C4-2B (cell line): ENCODE results near the gene CHTF18.

Experiments
- H3K27ac ChIP-seq: fragments of 450-650 bp; 2 replicates; pipeline ENCODE4 v1.5.1; 2017
- ZFX ChIP-seq: fragments of 450-650 bp; IDR thresholded peaks from 2 replicates; pipeline ENCODE4 v1.6.1; 2017
- TF ChIP-seq, protein P1 (sequence below): fragments of 450-650 bp; conservative IDR thresholded peaks from 2 replicates; pipeline ENCODE4 v1.5.1; 2017; ENCODE audit warnings: mild to moderate bottlenecking

Gene CHTF18

DNA sequence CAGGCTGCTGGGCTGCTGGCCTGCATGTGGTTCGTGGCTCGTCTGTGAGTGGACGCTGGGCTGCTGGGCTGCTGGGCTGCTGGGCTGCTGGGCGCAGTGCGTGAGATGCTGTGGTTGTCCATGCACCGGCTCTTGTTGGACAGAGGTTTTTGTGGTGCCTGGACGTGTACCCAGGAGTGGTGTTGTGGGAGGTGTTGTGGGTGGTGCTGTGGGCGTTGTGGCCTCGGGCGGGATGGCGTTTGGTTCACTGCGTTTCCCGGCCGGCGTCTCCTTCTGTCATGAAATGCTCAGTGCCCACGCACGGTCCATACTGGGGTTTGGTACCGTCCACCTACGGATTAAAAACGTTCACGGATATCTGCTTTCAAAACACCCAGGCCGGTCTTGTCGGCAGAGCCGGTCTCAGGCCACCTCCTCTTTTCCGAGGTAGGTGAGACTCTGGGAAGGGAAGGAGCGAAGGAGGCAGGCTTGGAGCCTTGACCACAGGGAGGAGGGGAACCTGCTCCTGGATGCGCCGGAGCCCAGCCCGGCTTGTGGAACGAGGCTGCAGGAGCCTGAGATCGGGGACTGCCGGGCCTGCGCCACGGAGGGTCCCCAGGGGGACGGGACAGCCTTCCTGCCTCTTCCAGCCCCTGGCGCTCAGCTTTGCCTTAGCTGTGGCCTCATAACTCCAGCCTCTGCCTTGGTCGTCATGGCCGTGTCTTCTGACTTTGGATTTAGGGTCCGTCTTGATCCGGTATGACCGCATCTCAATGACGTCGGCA, 41.9 kb downstream of the CHTF18 start:
- no peak overlapping the region for H3K27ac ChIP-seq
- TF ChIP-seq, protein P1, sequence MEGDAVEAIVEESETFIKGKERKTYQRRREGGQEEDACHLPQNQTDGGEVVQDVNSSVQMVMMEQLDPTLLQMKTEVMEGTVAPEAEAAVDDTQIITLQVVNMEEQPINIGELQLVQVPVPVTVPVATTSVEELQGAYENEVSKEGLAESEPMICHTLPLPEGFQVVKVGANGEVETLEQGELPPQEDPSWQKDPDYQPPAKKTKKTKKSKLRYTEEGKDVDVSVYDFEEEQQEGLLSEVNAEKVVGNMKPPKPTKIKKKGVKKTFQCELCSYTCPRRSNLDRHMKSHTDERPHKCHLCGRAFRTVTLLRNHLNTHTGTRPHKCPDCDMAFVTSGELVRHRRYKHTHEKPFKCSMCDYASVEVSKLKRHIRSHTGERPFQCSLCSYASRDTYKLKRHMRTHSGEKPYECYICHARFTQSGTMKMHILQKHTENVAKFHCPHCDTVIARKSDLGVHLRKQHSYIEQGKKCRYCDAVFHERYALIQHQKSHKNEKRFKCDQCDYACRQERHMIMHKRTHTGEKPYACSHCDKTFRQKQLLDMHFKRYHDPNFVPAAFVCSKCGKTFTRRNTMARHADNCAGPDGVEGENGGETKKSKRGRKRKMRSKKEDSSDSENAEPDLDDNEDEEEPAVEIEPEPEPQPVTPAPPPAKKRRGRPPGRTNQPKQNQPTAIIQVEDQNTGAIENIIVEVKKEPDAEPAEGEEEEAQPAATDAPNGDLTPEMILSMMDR, result no peak
- TF ChIP-seq ZFX, result no peak

DNA sequence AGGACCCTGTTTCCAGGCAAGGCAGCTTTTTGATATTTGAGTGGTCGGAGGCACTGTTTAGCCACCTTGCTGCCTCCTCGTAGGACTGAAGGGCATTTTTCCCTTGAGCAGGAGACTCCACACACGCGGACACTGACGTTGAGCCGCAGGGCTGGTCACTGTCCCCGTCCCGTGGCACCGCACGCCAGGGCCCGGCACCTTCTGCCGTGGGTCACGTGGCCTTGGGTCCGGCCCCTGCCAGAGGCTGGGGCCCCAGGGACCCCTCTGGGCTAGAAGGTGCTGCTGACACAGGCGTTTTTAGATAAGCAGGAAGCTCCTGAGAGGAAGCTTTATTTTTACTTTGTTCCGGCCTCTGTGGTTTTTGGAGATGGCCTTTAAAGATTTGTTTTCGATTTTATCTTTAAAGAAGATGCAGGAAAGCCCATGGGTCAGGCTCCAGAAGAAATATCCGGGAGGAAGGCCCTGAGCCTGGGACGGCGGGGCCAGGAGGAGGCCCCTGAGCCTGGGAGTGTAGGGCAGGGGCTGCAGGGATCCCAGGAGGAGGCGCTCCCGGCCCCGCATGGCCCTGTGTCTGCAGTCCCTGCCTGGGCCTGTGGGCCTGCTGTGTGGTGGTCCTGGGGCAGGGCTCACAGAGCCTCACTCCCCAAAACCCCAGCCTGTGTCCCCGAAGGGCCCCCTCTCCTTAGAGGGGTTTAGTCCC, 42.6 kb downstream of the CHTF18 start:
- no peak overlapping the region for H3K27ac ChIP-seq
- no peak for TF ChIP-seq ZFX
- TF ChIP-seq, protein P1, result no peak

DNA sequence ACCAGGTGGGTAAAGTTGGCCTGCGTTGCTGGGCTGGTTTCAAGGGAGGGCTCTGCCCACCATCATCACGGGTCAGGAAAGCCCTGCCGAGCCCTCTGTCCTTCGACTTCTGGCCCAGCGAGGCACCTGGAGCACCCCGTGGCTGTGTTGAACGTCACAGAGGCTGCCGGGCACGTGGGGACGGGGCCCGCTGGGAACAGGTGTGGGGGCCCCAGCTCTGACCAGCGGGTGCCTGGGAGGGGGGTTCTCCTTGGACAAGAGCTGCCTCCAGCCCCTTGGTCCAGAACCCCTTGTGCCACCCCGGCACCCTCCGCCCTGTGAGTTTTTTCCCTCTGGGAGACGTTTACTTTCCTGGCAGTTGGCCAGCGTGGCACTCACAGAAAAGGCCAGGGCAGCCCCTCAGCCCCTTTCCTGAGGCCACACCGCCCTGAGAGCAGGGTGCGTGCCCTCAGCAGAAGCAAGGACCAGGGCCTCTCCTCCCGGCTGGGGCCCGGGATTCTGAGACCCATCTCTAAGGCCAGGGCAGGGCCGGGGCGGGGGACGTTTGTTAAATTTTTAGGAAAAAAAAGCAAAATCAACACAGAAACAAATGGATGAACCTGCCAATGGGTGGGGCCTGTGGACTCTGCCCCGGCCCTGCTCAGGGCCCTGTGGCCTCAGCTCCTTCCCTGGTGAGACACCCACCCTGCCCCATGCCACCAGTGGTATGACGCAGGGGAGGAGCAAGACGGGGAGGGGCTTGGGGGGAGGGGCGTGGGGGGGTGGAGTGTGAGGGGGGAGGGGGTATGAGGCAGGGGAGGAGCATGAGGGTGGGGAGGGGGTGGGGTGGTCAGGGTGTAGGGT, 43.4 kb downstream of the CHTF18 start:
- TF ChIP-seq, protein P1, result no peak
- no peak for TF ChIP-seq ZFX
- no peak overlapping the region for H3K27ac ChIP-seq

DNA sequence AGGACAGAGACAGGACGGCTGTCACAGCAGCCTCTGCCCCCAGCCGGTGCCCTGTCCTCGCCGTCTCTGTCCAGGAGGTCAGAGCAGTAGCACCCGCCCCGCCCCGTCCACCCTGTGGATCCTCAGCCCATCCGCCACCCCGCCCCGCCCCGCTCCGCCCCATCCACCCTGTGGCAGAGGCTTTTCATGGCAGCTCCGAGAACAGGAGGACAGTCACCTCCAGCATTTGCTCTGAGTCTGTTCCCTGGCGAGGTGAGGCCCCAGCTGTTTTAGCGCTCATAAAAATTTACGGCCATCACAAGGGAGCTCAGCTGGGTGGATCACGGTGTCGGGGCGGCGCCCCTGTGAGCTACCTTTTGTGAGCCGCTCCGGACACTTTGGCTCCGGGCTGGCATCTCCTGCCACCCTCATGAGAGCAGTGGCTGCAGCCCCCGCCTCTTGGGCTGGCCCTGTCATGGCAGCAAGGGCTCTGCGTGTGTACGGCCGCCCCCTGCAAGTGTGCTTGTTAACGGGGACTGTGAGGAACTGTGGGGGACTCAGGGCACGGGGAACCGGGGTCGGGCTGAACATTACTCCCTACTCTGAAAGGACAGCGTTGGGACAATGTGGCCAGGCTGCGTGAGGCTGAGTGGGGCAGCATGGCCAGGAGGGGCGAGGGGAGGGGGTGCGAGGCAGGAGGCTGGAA, 44.4 kb downstream of the CHTF18 start:
- TF ChIP-seq, protein P1, result no peak
- TF ChIP-seq ZFX, result no peak
- no peak overlapping the region for H3K27ac ChIP-seq

DNA sequence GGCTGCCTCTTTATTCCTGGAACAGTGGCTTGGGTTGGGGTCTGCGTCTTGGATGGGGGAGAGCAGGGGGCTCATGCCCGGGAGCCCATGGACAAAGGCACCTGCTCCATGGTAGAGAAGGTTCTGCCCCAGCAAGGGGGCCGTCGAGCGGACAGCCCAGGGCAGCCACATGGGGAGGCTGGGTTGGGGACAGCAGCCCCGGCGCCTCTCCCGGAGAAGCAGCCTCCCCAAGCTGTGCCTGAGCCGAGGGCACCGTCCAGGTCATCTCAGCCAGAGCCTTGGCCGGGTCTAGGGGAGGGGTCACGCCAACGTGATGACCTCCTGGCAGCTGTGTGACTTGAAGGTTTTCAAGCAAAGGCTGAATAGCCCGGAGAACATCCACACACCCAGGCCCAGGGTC, 45.0 kb downstream of the CHTF18 start:
- no peak overlapping the region for H3K27ac ChIP-seq
- TF ChIP-seq ZFX, result no peak
- TF ChIP-seq, protein P1, result no peak

DNA sequence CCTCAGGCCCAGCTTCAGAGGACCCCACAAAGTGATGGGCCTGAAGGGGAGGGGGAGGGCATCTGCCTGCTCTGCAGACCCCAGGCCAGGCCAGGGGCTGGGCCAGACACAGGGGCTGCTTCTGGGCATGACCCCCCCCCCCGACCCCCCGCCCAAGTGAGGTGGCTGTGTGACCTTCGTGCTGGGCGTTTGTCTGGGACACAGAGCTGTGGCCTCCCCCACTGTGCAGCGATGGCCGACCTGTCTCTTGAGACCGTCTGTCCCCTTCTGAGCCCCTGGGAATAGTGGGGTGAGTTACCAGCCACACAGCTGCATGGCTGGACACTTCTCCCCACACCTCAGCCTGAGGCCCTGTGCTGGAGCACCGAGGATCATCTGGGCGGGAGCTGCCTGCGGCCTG, 47.0 kb downstream of the CHTF18 start:
- TF ChIP-seq ZFX, result no peak
- TF ChIP-seq, protein P1, result no peak
- H3K27ac ChIP-seq, result no peak overlapping the region
